Panc1 (cell line): Measurements from ENCODE around the gene RNF213. TPM values are rescaled to one million over a fixed set of nuclear protein-coding genes. Genes with fewer than 3 reads are reported as not detected.

Experiments used
- ATAC-seq: fragments of 200-7000 bp; cut with Tn5 transposase; 2 replicates; pipeline ENCODE4 v1.9.1; 2020; ENCODE audit warnings: mild to moderate bottlenecking, moderate library complexity
- BruUV-seq: library from RNA; stranded (reverse); fragments of 400-500 nt; replicated peaks from 2 replicates; lab custom pipeline; 2021; lab: Mats Ljungman, UMichigan
- CTCF ChIA-PET: fragments of 300-600 bp; sonication (Branson Sonifier 250); formaldehyde crosslinking; loops from one replicate; lab custom pipeline; 2022; ENCODE audit warnings: antibody characterized with exemption; lab: Charles Lee
- POLR2A ChIA-PET: fragments of 300-600 bp; sonication (Branson Sonifier 250); formaldehyde crosslinking; loops from one replicate; lab custom pipeline; 2022; ENCODE audit warnings: antibody characterized with exemption; lab: Charles Lee
- DNase-seq: peaks from one replicate; pipeline ENCODE4 v3.0.0-alpha.2; 2010; ENCODE audit warnings: low read depth, low spot score
- H3K27ac ChIP-seq: 2 replicates; pipeline ENCODE4 v1.5.1; 2011; ENCODE audit warnings: mild to moderate bottlenecking, low read length, inconsistent platforms
- H3K27me3 ChIP-seq: fragments of 200-500 bp; sonication (Bioruptor generic); 2 replicates; pipeline ENCODE4 v1.6.0; 2014; ENCODE audit warnings: low read length, inconsistent platforms; ENCODE audit not compliant: control insufficient read depth, insufficient read depth
- H3K36me3 ChIP-seq: fragments of 200-500 bp; sonication (Bioruptor generic); 2 replicates; pipeline ENCODE4 v1.5.1; 2014; ENCODE audit warnings: inconsistent platforms, mild to moderate bottlenecking, low read length, moderate library complexity; ENCODE audit not compliant: control insufficient read depth, insufficient read depth
- H3K4me1 ChIP-seq: 2 replicates; pipeline ENCODE4 v1.5.1; 2011; ENCODE audit warnings: inconsistent platforms, mild to moderate bottlenecking, low read length, moderate library complexity; ENCODE audit not compliant: control insufficient read depth, insufficient read depth
- H3K4me3 ChIP-seq, 2 experiments: 2 replicates each; pipeline ENCODE4 v1.5.1; 2011 to 2012; ENCODE audit warnings: low read depth in 2 of 2, low read length in 2 of 2, mild to moderate bottlenecking in 2 of 2, inconsistent platforms in 1 of 2, moderate library complexity in 1 of 2
- H3K9me3 ChIP-seq: fragments of 200-500 bp; sonication (Bioruptor generic); 2 replicates; pipeline ENCODE4 v1.5.1; 2014; ENCODE audit warnings: low read depth, mild to moderate bottlenecking, inconsistent platforms, low read length, moderate library complexity; ENCODE audit not compliant: control insufficient read depth, insufficient read depth
- POLR2AphosphoS5 ChIP-seq: IDR thresholded peaks from 2 replicates; pipeline ENCODE4 v1.6.1; 2012; ENCODE audit warnings: mild to moderate bottlenecking, low read depth, low read length, moderate library complexity
- SIN3A ChIP-seq: IDR thresholded peaks from 2 replicates; pipeline ENCODE4 v1.6.1; 2012; ENCODE audit warnings: low read depth, mild to moderate bottlenecking, low read length, moderate library complexity, borderline replicate concordance; ENCODE audit not compliant: insufficient read depth
- TCF7L2 ChIP-seq: IDR thresholded peaks from 2 replicates; pipeline ENCODE4 v1.6.1; 2011; ENCODE audit warnings: mild to moderate bottlenecking, low read depth, low read length, inconsistent platforms
- in situ Hi-C: cut with HindIII; loops from 2 replicates; pipeline ENCODE4 v1.10.0; 2016; ENCODE audit warnings: low sequenced_read_pairs, low pct_unique_long_range_greater_than_20kb
- intact Hi-C: fragments of 100-400 bp; cut with micrococcal nuclease; formaldehyde crosslinking; loops from one replicate; pipeline ENCODE4 v1.10.0; 2022; ENCODE audit not compliant: unreplicated experiment
- total RNA-seq: library from RNA; stranded (reverse); gene quantifications from one replicate; pipeline ENCODE4 v1.2.1, GENCODE V29; 2021; ENCODE audit not compliant: unreplicated experiment
- TF ChIP-seq, protein P1 (sequence below): fragments of 450-650 bp; IDR thresholded peaks from 2 replicates; pipeline ENCODE4 v1.5.1; 2017; ENCODE audit warnings: mild to moderate bottlenecking
- TF ChIP-seq, protein P2 (sequence below), 2 experiments: IDR thresholded peaks; 2 replicates each; pipeline ENCODE4 v1.6.1; 2011 to 2012; ENCODE audit warnings: low read depth in 2 of 2, control low read depth in 1 of 2, low read length in 1 of 2, mild to moderate bottlenecking in 1 of 2, moderate library complexity in 1 of 2; ENCODE audit not compliant: insufficient read depth in 1 of 2

RNF213 gene
- total RNA-seq, 1 experiment from 2014 or later: 230 TPM

DNA sequence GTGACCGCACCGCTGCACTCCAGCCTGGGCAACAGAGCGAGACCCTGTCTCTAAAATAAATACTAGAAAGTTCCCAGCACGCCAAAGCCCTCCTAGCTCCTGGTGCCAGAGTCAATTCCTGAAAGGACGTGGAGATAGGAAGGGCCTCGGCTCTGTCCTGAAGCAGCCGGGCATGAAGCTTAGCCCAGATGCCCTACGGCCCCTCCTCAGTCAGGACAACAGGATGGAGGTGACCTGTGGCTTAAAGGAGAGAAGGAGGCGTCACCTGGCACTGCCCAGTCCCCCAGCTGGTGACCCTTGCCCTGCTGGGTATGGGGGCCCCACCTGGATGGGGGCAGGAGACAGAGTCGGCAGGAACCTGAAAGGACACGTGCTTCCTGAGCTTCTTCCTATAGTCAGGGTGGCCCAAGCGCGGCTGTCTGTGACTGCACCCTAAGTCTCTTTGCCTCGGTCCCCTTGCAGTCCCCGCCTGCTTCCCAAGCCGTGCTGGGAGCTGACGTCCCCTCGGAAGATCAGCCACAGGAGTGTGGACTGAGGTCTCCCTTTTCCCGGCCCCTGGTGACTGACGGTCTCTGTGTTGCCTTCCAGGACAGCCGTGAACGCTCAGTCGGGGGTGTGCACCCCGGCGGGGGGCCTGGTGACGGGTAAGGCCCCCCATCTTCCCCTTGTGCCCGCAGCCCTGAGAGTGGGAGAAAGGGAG lies 14.9 kb upstream of the RNF213 start:
- in situ Hi-C loops: no loop called here
- CTCF ChIA-PET: no interaction called here
- H3K9me3 ChIP-seq: no peaks in the 10 kb centered on the region
- ATAC-seq (no peak), DNase-seq (no peak)
- H3K27me3 ChIP-seq: no peaks in the 10 kb centered on the region
- POLR2A ChIA-PET: no interaction called here
- TF ChIP-seq SIN3A: no peak
- TF ChIP-seq TCF7L2: no peak
- no peak for TF ChIP-seq POLR2AphosphoS5
- TF ChIP-seq, protein P1, sequence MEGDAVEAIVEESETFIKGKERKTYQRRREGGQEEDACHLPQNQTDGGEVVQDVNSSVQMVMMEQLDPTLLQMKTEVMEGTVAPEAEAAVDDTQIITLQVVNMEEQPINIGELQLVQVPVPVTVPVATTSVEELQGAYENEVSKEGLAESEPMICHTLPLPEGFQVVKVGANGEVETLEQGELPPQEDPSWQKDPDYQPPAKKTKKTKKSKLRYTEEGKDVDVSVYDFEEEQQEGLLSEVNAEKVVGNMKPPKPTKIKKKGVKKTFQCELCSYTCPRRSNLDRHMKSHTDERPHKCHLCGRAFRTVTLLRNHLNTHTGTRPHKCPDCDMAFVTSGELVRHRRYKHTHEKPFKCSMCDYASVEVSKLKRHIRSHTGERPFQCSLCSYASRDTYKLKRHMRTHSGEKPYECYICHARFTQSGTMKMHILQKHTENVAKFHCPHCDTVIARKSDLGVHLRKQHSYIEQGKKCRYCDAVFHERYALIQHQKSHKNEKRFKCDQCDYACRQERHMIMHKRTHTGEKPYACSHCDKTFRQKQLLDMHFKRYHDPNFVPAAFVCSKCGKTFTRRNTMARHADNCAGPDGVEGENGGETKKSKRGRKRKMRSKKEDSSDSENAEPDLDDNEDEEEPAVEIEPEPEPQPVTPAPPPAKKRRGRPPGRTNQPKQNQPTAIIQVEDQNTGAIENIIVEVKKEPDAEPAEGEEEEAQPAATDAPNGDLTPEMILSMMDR: no peak
- TF ChIP-seq, protein P2, sequence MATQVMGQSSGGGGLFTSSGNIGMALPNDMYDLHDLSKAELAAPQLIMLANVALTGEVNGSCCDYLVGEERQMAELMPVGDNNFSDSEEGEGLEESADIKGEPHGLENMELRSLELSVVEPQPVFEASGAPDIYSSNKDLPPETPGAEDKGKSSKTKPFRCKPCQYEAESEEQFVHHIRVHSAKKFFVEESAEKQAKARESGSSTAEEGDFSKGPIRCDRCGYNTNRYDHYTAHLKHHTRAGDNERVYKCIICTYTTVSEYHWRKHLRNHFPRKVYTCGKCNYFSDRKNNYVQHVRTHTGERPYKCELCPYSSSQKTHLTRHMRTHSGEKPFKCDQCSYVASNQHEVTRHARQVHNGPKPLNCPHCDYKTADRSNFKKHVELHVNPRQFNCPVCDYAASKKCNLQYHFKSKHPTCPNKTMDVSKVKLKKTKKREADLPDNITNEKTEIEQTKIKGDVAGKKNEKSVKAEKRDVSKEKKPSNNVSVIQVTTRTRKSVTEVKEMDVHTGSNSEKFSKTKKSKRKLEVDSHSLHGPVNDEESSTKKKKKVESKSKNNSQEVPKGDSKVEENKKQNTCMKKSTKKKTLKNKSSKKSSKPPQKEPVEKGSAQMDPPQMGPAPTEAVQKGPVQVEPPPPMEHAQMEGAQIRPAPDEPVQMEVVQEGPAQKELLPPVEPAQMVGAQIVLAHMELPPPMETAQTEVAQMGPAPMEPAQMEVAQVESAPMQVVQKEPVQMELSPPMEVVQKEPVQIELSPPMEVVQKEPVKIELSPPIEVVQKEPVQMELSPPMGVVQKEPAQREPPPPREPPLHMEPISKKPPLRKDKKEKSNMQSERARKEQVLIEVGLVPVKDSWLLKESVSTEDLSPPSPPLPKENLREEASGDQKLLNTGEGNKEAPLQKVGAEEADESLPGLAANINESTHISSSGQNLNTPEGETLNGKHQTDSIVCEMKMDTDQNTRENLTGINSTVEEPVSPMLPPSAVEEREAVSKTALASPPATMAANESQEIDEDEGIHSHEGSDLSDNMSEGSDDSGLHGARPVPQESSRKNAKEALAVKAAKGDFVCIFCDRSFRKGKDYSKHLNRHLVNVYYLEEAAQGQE (IDR thresholded peaks at IDR 0.05; ENCODE audit: insufficient read depth in 1 of 2, low read depth in 2 of 2, low read length in 1 of 2): no peak
- no peak overlapping the region for H3K27ac ChIP-seq
- H3K36me3 ChIP-seq: no peaks in the 10 kb centered on the region
- no TSS peak for BruUV-seq
- H3K4me3 ChIP-seq: no peak overlapping the region
- no peaks in the 10 kb centered on the region for H3K4me1 ChIP-seq
- intact Hi-C loops: no loop called here

DNA sequence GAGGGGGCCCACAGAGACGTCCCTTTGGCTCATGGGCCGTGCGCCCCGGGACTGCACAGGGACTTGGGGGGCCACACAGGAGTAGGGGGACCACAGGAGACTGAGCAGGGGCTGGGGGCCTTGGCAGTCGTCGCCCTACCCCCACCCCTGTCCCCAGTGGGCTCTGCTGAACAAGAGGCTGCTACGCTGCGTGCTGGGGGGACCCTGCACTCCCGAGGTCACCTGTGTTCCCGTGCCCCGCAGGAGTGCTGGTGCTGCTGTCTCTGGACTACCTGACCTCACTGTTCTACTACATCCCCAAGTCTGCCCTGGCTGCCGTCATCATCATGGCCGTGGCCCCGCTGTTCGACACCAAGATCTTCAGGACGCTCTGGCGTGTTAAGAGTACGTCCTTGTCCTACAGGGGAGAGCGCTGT lies 14.4 kb upstream of the RNF213 start:
- H3K27ac ChIP-seq: no peak overlapping the region
- intact Hi-C loops (no loop called here), in situ Hi-C loops (no loop called here)

More for the DNA sequence above, 14.4 kb upstream of the RNF213 start:
- ATAC-seq (no peak), DNase-seq (no peak)
- no peaks in the 10 kb centered on the region for H3K27me3 ChIP-seq
- POLR2A ChIA-PET: no interaction called here
- TF ChIP-seq TCF7L2 (no peak), POLR2AphosphoS5 (no peak), SIN3A (no peak)
- TF ChIP-seq, protein P2 (IDR thresholded peaks at IDR 0.05; ENCODE audit: insufficient read depth in 1 of 2, low read depth in 2 of 2, low read length in 1 of 2): no peak
- TF ChIP-seq, protein P1: no peak
- no peaks in the 10 kb centered on the region for H3K4me1 ChIP-seq
- no peaks in the 10 kb centered on the region for H3K9me3 ChIP-seq
- CTCF ChIA-PET: no interaction called here
- H3K4me3 ChIP-seq: no peak overlapping the region
- no peaks in the 10 kb centered on the region for H3K36me3 ChIP-seq
- BruUV-seq: no TSS peak
